Measurements from ENCODE around the gene UBQLN1.

Gene UBQLN1

DNA sequence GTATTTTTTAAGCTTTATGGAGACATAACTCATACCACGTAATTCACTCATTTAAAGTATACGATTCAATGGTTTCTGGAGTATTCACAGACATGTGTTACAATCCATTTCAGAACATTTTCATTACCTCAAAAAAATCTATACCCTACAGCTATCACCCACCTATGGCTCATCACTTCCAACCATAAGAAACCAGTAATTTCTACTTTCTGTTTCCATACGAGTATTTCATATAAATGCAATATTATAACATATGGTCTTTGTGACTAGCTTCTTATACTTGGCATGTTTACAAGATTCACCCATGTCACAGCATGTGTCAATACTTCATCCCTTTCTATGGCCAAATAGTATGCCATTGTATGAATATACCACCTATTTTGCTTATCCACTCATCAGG lies 18.8 kb downstream of the UBQLN1 start:
- DNase-seq (ENCODE audit: low read depth), result no peak

DNA sequence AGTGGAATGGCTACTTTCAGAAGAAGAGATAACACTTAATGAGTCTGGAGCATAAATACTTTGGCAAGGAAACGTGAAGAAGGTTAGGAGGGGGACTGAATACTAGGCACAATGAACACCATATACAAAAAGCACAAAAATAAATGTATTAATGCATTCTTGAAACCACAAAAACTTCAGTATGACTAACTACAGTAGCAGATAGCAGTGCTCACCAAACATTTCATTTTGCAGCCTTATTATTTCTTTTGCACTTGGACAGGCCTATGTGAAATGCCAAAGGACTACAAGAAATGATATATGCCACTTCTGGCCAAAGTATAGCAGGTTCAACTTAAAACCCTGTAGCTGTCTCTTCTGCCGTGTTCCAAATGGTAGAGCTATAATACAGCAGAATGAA lies 26.3 kb downstream of the UBQLN1 start:
- no peak for DNase-seq (ENCODE audit: low read depth)

DNA sequence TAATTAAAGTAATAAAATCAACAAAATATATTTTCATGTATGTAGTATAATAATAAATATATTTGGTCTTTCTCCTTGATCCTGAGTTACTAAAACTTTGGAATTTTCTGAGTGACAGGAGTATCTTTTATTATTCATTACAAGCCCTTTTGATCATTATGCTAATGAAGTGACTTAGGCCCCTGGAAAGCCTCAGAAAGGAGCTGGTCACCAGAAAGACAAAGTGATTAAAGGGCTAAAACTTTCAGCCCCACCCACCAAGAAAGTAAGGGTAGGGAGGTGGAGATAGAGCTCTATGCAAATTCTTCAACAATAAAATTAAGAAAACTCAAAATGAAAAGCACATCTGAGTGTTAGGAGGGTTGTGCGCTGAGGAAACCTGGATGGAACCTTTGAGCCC lies 27.5 kb downstream of the UBQLN1 start:
- no peak for DNase-seq (ENCODE audit: low read depth)

DNA sequence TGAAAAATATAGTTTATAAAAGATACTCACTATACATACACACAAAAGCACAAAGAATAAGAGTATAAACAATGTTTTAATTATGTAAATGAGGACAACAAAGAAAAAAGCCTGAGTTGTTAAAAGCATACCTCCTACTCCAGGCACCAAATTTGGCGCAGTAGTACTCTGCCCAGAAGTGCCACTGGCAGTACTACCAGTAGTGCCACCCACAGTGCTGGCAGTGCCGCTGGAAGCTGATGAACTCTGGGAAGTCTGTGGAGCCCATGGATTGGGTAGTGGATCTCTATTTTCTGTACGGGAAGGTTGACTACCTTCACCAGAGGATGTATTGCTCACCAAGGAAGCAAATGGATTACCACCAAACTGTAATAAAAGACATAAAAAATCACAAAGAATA lies 30.2 kb downstream of the UBQLN1 start:
- no peak for DNase-seq (ENCODE audit: low read depth)

DNA sequence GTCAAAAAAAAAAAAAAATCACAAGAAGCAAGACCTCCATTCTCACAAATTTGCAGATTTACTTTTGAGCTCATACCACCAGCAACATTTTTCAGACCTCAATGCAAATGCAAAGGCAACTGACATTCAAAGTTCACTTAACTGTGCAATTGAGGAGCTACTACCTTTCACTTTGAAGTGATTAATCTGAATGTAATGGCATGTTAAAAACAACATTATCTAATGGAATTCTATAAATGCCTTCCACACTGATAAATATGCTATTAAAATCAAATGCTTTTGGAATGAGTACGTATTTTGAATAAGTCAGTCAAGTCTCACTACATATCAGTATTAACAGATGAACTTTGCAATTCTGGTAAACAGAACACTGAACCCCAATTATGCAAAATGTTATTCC lies 32.3 kb downstream of the UBQLN1 start:
- peak; percentile 21 for DNase-seq (ENCODE audit: low read depth)

DNA sequence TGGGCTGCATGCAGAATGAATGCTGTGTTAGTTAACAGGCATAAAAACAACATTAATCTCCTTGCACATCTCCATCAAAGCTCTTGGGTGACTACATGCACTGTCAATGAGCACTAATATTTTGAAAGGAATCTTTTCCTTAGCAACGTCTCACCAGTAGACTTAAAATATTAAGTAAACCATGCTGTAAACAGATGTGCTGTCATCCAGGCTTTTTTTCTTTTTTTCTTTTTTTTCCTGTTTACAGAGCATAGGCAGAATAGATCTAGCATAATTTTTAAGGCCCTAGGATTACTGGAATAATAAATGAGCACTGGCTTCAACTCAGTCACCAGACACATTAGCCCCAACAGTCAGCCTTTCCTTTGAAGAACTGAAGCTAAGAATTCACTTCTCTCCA lies 36.3 kb downstream of the UBQLN1 start:
- no peak for DNase-seq (ENCODE audit: low read depth)

DNA sequence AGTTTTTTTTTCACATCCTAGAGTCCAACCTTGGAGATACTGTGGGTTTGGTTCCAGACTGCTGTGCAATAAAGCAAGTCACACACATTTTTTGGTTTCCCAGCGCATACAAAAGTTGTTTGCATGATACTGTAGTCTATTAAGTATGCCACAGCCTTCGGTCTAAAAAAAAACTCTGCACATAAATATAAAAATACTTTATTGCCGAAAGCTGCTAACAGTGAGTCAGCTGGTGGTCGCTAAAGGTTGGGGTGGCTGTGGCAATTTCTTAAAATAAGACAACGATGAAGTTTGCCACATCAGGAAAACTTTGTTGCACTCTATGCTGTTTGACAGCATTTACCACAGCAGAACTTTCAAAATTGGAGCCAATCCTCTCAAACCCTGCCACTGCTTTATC lies 37.4 kb downstream of the UBQLN1 start:
- DNase-seq (ENCODE audit: low read depth), result no peak

DNA sequence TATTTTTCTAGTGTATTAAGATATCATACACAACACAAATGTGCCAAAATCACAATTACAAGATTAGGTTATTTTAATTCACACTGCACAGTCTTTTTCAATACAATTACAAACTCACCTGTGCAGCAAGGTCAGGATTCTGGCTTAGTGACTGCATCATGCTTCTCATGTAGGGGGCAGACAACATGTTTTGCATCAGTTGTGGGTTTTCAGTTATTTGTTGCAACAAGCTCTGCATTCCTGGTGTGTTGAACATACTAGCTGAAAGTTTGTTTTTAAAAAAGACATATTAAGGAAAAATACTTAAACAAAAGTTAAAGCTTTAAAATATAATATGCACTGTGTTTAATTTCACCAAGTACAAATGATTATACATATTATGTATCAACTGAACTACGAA lies 38.7 kb downstream of the UBQLN1 start:
- no peak for DNase-seq (ENCODE audit: low read depth)

DNA sequence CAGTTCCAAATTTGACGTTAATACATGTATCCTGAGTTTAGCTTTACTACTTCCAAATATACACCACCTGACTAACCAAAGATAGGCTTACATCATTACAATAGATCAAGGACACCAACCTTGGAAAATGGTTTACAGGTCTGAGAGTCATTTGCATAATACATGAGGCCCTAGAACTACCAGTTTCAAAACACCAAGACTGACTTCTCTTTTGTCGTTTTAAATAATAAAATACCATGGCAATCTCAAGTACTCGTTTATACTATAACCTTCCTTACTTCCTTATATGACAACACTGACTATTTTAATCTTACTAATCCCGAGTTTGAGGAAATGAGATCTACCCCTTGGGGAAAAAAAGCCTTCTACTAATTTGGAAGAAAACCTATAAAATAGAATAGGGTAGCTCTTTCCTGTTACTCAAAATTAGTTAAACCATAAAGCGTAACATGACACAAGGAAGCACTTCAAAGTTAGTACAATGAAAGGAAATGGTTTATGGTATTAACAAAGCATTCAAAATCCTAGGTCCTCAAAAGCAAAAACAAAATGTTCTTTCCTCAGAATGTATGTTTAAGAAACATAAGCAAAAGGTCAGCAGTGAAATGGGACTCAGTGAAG lies 42.1 kb downstream of the UBQLN1 start:
- no peak for DNase-seq (ENCODE audit: low read depth)

DNA sequence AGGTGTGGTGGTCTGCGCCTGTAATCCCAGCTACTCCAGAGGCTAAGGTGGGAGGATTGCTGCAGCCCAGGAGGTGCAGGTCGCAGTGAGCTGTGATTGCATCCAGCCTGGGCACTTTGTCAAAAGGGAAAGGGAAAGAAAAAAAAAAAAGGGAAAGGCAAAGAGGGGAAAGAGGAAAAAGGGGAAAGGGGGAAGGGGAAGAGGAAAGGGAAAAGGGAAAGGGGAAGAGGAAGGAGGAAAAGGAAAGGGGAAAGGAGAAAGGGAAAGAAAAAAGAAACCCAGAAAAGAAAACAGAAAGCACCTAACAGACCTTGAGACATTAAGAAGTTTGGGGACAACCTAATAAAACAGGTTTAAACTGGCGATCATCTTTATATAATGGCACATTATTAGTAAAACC lies 44.8 kb downstream of the UBQLN1 start:
- no peak for DNase-seq (ENCODE audit: low read depth)

DNA sequence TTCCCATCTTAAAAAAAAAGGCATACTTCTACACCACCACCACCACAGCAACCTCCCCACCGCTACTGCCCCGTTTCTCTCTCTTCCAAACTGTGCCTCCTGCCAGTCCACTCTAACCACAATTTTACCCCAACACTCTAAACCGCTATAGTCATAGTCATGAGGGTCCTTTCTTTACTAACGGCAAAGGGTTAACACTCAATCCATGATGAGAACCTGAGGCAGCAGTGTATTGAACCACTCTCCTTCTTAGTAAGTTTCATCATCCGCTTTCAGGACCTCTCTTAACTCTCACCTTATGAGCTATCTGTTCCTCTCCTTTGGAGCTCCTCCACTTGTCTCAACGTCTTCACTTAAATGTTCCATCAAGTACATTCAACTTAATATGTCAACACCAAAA lies 50.8 kb downstream of the UBQLN1 start:
- no peak for DNase-seq (ENCODE audit: low read depth)

DNA sequence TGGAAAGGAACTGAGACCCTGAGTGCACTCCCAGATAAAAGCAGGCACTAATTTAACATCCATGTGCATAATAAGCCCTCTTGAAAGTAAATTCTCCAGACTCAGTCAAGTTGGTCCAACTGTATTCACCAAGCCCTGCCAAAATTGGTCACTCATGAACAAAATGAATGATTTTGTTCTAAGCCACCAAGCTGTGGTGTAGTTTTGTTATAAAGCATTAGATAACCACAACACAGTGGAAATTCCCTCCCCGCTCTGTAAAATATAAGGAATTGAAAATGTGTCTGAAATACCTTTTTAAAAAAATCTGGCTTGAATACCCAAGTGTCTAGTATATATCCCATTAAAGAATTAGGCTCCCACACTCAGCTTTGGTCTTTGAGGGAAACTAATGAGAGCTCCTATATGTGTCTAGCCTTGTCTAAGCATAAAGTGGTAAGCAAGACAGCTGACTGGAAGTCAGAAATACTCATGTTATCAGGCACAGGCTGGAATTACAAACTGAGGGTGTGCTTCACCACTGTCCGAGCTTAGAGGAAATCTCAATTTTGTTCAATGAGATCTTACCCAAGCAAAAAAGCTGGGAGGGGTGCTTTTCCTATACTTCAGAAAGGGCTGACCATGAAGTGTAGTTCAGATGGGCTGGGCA lies 51.6 kb downstream of the UBQLN1 start:
- no peak for DNase-seq (ENCODE audit: low read depth)

DNA sequence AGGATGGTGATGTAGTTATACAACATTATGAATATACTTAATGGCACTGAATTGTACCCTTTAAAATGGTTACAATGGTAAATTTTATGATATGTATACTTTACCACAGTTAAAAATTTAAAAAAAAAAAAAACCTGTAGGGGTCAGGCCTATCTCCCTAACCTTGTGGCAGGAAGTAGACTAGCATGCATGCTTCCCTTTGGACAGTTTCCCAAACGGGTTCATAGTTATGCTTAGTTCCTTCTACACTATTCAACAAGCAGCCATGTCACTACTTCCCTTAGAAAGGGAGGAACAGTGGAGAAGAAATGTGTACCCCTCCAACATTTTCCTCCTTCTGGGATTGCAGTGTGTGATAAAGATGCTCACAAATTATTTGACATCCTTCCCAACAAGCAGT lies 52.3 kb downstream of the UBQLN1 start:
- no peak for DNase-seq (ENCODE audit: low read depth)

DNA sequence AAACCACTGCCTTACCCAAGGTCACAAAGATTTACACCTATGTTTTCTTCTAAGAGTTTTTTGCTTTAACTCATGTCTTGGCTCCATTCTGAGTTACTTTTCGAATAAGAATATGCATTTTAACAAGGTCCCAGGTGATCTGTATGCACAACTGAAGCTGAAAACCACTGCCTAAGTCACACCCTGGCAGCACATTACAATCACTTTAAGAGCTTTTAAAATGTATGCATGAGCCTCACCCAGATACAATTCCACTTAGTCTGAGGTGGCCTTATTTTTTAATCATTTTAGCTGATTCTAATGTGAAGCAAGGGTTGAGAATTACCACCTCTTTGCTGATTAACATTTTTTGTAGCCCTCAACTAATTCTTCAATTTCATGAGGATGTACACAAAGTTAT lies 55.3 kb downstream of the UBQLN1 start:
- DNase-seq (ENCODE audit: low read depth), result no peak

DNA sequence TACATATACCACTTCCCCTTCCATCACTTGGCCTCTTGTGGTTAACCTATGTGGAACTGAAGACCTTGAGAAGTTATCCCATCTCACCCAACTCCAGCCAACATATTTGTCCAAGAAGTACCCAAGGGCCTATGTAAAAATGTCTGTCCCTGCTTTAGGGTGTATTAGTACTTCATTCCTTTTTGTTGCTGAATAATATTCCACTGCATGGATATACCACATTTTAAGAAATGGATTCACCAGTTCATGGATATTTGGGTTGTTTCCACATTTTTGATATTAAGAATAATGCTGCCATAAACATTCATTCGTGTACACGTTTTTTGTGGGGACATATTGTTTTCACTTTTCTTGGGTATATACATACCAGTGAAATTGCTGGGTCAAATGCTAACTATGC lies 56.2 kb downstream of the UBQLN1 start:
- DNase-seq (ENCODE audit: low read depth), result no peak

DNA sequence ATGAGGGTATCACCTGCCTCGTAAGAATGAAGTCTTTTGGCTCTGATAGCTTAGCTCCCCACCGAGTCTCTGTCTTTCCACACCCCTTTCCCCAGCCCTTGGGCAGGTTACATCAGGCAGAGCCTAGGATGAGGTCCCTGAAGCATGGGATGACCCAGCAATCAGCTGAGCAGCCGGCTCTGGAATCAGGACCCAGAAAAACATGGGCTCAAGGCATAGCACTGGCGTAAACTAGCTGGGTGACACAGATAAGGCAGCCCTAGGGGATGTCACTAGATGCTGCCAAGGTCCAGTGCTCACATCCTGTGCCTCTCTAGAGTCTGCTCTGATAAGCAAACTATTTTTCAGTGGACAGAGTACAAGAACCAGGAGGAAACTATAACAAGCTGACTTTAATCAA lies 58.2 kb downstream of the UBQLN1 start:
- DNase-seq (ENCODE audit: low read depth), result no peak

DNA sequence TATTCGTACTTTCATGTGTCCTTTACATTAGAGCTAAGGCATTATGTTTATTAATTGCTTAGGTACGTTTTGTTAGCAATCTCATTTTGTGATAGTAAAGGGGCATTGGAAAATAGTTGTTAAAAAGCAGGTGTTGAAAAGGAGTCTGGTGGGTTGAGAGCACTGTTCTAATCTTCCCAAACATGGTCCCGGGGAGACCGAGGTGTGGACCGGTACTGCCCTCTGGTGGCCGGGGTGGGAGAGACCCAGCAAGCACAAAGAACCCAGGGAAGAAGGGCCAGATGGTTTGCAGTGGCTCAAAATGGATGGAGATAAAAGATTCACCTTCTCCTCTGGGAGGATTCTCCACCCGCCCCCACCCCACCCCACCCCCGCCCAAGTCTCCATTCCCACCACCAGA lies 58.7 kb downstream of the UBQLN1 start:
- DNase-seq (ENCODE audit: low read depth), result peak; percentile 52

DNA sequence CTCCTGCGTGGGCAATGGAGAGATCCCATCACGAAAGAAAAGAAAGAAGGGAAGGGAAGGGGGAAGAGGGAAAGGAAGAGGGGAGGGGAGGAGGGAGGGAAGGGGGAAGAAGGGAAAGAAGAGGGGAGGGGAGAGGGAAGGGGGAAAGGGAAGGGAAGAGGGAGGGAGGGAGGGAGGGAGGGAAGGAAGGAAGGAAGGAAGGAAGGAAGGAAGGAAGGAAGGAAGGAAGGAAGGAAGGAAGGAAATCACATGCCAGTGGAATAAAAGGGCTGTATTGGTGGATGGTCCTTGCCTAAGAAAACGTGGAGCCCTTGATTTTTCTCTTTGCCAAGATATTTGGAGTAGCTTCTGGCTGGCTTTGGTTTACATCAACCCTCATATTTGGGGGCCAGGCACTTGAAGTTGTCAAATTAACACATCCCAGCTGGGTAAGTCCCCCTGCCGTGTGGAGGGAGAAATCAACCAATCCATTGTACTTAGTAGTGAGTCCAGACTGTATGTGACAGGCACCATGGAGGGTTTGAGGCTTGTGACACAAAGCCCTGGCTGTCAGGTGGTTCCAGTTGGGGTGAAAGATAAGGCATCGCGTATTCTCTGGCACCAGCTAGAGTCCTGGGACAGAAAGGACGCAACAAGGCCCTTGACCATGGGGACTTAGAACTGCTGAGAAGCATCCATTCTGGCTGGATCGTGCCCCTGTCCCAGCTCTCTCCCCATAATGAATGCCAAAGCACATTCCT lies 61.1 kb downstream of the UBQLN1 start:
- no peak for DNase-seq (ENCODE audit: low read depth)

DNA sequence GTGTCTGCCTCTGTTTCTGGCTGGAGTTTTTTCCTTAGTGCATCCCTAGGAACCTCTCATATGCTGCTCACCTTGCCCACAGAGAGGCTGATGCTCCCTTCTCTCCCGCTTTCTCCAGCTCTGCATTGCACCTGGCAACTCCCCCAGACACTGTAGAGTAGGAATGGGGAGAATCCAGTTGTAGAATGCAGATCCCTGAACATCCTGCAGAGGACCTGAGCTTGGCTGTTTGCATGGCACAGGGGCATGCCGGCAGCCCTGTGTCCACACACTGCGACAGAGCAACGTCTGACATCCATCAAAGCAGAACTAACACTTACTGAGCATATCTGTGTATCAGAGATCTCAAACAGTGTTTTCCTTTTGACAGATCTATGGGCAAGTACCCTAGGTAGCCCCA lies 65.0 kb downstream of the UBQLN1 start:
- no peak for DNase-seq (ENCODE audit: low read depth)

DNA sequence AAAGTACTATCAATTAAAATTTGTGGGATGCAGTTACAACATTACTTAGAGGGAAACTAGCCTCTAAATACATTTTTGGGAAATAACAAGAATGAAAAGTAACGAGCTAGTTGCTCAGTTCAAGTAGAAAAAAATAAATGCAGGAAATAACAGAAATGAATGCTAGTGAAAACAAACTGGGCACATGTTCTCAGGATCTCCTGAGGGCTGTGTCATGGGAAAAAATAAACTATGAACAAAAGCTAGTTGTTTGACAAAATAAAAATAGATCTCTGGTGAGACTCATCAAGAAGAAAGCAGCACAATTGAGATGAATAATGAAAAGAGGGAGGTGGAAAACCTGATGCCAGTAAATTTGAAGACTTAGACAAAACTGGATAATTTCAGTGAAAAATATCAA lies 68.5 kb downstream of the UBQLN1 start:
- peak; percentile 6 for DNase-seq (ENCODE audit: low read depth)

DNA sequence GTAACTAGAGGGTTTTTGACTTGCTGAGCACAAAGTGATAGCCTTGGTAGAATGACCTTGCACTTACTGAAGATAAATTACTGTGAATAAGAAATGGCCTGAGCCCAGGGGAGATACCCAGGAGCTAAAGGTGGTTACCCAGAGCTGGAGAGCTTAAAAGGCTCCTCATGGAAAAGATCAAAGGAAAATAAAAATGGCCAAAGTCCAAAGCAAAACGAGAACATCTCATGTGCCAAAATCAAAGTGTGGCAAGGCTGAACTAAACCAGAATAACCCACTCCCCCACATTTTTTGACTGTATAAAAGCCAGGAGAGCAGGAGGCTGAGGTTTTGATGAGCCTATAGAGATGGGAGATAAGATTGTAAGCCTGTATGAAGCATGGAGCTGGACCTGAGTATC lies 70.4 kb downstream of the UBQLN1 start:
- no peak for DNase-seq (ENCODE audit: low read depth)

DNA sequence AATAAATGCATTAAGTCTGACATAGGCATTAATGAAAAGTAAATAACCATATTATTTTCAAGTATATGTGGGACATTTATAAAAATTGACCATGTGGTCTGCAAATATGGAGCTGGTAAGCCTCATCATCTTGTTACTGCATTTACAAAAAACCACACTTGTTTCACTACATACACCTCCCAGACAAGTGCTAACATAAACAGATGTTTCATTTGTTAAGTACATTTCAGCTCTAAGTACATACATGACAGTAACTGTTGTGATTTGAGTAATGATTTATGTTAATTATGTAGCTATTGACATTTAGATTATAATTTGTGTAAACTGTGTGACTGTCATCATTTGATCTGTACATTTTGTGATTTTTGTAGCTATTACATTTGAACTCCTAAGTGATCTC lies 70.9 kb downstream of the UBQLN1 start:
- no peak for DNase-seq (ENCODE audit: low read depth)

DNA sequence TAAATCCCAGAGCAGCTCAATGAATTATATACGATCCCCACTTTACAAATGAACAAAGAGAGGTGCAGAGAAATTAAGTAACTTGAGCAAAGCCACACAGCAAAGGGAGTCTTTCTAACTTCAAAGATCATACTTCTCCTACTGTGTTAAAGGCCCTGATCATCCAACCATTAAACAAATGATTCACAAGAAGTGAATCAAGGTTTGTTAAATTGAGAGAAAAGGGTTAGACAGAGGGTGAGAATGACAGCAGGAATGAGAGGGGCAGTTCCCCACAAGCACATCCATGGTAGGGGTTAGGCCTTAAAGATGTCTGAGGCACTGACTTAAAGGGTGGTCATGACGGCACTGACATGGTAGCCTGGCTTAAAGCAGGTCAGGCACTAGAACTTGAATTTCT lies 74.1 kb downstream of the UBQLN1 start:
- no peak for DNase-seq (ENCODE audit: low read depth)

DNA sequence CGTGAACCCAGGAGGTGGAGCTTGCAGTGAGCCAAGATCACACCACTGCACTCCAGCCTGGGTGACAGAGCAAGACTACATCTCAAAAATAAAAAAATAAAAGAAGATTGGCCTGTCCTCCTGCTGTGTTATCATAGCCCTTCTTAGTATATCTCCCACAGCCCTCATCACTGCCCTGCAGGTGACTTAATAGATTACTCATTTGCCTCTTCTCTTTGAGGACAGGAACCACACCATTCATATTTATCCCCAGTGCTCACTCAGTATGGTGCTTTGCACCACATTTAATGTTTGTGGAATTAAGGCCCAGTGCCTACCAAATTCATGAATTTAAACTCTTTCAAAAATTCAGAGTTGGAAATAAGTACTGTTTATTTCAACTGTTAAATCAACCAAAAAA lies 74.5 kb downstream of the UBQLN1 start:
- no peak for DNase-seq (ENCODE audit: low read depth)
